GM21367 (cell line): ENCODE measurements around the gene CFLAR.
A peak's percentile ranks its signal among the peaks of the same experiment; 100 is the strongest.

Experiments used
- ATAC-seq: cut with Tn5 transposase; IDR thresholded peaks from one replicate; pipeline ENCODE4 v1.9.1; 2021; ENCODE audit not compliant: unreplicated experiment

CFLAR gene

DNA sequence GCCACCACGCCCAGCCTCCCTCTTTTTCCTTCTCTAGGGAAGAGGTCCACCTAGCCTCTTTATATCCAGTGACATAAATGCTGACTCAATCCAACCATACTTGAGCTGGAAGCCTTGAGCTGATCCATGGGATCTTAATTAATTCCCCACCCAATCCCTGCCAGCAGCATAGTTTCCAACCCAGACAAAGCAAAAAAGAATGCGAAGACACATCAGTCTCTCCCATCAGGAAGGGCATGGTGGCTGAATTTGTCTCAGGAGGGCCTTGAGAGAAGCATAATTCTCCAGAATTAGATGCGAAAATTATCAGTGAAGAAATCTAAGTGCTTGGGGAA is 89.5 kb downstream of the CFLAR start:
- ATAC-seq, result no peak

DNA sequence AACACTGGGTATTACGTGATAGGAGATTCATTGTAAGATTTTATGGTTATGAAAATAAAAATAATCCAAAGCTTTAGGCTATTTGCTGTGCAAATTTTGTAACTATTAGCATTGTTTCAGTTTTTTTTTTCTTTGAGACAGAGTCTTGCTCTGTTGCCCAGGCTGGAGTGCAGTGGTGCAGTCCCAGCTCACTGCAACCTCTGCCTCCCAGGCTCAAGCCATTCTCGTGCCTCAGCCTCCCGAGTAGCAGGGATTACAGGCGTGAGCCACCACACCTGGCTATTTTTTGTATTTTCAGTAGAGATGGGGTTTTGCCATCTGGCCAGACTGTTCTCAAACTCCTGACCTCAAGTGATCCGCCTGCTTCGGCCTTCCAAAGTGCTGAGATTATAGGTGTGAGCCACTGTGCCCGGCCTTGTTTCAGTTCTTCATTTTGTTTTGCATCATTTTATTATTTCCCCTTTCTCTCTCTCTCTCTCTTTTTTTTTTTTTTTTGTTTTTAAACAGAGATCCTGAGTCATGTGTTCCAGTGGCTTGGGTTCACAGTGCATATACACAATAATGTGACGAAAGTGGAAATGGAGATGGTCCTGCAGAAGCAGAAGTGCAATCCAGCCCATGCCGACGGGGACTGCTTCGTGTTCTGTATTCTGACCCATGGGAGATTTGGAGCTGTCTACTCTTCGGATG is 92.7 kb downstream of the CFLAR start:
- ATAC-seq, result peak; percentile 76

DNA sequence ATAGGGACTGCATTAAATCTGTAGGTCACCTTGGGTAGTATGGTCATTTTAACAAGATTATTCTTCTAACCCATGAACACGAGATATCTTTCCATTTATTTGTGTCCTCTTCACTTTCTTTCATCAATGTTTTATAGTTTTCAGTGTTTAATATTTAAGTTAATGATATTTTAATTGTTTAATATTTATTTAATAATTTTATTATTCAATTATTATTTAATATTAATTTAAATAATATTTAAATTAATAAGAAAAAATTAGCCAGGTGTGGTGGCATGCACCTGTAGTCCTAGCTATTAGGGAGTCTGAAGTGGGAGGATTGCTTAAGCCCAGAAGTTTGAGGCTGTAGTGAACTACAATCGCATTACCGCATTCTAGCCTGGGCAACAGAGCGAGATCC is 100.0 kb downstream of the CFLAR start:
- ATAC-seq, result no peak

DNA sequence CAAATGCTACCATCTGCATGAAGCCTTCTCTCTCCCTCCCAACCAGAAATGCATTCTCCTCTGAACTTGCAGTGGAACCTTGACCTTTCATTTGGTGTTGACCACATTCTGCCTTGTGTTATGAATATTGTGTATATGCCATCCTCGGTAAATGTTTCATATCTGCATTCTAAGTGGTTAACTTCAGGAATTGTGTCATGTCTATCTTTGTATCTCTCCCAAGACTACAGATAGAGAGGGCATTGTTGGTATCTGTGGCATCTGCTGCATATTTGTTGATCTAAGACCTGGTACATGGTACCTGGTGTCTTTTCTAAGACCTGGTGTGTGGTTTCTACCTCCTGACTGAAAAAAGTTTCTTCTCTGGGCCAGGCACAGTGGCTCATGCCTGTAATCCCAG is 101.0 kb downstream of the CFLAR start:
- ATAC-seq, result no peak

DNA sequence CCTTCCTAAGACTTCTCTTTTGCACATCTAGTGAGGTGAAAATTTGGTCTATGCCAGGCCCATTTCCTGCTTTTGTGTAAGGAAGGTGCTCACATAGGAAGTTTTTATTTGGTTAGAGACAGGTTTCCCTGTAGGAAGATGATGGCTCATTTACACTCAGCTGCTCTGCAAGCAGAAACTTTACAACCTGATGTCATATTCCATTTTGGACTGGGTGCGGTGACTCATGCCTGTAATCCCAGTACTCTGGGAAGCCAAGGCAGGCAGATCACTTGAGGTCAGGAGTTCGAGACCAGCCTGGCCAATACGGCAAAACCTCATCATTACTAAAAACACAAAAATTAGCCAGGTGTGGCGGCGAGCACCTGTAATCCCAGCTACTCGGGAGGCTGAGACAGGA is 102.8 kb downstream of the CFLAR start:
- no peak for ATAC-seq

DNA sequence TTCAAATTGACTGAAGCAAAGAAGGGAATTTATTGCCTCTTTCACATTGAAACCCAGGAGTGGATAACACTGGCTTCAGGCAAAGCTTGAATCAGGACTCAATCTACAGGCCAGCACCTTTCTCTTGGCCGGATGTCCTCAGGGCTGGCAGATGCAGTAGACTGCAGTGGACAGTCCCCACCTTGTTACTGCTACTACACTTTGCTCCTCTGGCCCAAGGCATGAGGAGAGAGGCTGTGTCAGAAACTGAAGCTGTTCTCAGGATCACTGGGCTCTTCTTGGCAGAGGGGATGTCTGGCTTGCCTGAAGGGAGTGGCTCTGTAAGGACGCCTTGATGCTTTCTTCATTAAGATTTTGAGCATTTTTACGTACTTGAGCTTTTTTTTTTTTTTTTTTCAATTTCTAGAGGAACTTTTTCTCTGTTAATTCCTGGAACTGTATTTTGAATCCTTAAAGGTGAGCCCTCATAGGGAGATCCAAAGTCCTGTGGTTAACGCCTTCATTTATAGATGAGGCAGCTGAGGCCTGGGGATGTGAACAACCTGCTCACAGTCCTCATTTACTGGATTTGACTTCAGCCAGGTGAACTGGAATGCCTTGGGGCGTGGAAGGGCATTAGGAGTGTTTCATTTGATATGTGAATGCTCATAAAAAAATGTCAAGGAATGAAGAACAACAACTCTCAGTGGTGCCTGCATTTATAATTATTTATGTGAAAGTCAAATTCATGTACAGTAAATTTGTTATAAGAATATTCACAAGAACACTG is 103.5 kb downstream of the CFLAR start:
- ATAC-seq, result no peak

DNA sequence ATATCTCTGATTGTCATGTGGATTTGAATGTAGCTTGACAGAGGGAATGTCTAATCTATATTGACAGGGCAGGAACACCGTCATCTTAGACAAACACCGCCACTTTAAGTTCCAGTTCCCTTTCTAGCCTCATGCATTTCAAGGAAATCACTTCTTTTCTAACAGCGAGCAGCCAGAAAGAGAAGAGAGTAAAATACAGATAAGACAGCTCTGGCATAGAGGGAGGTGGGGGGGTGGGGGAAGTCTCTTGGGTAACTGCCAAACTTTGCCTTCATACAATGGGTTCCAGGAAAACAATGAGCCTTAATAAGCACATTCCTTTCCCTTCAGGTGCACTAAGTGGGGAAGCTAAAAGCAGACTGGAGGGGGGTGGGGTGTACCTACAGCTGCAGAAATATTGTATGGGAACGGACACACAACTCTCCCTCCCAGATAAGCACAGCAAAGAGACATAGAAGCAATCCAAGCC is 104.2 kb downstream of the CFLAR start:
- no peak for ATAC-seq

DNA sequence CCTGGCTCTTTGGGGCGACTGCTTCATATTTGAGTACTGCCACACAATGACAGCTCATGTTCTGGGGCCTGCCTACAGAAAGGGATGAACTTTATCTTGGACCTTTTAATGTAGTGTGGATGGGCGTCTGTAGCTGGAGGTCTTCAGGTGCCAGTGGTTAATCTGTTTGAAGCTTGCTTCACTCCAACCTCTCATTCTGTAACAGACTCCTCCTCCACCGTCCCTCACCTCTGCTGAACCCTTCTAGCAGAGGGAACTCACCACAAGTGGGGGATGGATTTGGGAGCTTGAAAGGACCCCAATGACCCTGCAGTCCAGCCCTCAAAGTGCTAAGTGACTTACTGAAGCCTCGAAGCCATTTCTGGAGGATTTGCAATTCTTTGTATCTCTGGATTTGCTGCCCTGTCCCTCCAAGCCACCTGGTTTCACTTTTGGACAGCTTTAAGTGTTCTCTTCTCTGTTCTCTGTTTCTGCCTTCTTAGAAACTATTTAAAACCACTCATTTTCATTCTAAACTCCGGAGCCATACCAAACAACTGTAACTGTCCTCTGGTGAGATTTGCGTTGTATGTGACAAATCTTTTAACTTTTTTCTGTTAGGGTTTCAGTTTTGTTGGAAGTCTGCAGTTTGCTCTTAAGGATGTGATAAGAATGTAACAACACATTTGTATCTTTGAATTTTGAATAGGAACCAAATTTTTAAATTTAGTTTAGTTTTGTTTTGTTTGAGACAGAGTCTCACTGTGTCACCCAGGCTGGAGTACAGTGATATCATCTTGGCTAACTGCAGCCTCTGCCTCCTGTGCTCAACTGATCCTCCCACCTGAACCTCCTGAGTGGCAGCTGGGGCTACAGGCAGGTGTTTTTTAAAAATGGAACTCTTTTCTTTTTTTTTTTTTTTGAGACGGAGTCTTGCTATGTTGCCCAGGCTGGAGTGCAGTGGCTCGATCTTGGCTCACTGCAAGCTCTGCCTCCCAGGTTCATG is 107.4 kb downstream of the CFLAR start:
- ATAC-seq, result peak; percentile 97
